NCI-H2196 (cell line): ENCODE measurements around the gene TOP3B.

Experiments used
- DNase-seq: peaks from one replicate; lab custom pipeline; 2025; ENCODE audit not compliant: unreplicated experiment; lab: John Stamatoyannopoulos, UW

The TOP3B gene

DNA sequence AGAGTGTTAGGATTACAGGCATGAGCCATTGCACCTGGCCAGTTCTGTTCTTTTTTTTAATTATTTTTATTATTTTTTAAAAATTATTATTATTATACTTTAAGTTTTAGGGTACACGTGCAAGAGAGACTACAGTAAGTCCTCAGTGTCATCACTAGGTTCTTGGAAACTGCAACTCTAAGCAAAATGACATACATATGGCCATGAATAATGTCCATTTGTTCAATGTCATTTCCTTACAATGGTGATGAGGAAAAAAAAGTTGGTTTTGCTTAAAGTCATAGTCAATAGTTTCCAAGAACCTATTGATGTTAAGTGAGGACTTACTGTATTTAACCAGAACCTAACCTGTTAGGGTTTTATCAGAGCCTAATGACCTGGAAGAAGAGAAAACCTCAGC lies 29.4 kb upstream of the TOP3B start:
- DNase-seq, result no peak

- no peak for DNase-seq
Measured at GRCh38 chr22:22010358-22010757, 27.8 kb upstream of the TOP3B start.

DNA sequence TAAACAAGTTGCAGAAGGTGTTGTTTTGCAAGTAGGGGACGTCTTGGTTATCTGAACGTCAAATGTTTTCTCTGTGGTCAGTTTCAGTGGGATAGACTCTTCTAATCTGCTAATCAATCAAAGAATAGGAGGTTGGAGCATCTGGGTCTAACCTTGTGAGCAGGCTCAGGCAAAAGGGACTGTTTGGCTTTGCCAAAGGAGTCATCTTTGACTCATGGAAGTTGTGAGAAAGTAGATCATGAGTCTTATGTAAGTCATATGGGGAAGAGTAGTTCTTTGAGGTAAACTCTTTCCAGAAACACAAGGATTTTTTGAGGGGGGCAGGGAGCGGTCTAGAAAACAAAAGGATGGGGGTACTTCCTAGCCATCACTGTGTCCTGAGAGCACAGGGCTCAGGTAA lies 27.1 kb upstream of the TOP3B start:
- DNase-seq, result no peak

DNA sequence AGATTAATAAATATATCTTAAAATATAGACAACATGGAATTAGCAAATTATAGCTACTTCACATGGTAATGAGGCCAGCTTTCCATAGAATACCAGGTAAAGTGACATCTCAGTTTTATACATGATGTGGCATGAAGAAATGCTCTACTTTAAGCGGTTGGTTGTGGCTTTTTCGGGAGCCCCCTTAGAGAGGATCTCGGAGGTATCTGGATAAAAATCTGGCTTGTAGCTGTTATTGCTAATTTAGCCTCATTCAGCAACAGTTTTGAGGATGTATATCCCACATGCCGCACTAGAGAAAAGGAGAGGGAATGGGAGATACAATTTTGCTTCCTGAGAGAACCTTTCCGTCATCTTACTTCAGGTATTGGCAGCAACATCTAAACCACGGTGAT lies 24.0 kb upstream of the TOP3B start:
- DNase-seq, result no peak

GRCh38 chr22:22005945-22006595 lies 23.5 kb upstream of the TOP3B start:
- DNase-seq, result no peak

DNA sequence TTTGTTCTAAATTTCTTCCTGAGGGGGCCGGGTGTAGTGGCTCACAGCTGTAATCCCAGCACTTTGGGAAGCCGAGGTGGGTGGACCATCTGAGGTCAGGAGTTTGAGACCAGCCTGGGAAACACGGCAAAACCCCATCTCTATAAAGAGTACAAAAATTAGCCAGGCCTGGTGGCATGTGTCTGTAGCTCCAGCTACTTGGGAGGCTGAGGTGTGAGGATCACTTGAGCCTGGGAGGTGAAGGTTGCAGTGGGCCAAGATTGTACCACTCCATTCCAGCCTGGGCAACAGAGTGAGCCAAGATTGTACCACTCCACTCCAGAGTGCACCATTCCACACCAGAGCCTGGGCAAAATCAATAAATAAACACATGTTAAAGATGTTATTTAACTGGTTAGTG lies 20.6 kb upstream of the TOP3B start:
- DNase-seq, result no peak

- DNase-seq, result no peak
Measured at GRCh38 chr22:22002526-22003055, 20.0 kb upstream of the TOP3B start.

DNA sequence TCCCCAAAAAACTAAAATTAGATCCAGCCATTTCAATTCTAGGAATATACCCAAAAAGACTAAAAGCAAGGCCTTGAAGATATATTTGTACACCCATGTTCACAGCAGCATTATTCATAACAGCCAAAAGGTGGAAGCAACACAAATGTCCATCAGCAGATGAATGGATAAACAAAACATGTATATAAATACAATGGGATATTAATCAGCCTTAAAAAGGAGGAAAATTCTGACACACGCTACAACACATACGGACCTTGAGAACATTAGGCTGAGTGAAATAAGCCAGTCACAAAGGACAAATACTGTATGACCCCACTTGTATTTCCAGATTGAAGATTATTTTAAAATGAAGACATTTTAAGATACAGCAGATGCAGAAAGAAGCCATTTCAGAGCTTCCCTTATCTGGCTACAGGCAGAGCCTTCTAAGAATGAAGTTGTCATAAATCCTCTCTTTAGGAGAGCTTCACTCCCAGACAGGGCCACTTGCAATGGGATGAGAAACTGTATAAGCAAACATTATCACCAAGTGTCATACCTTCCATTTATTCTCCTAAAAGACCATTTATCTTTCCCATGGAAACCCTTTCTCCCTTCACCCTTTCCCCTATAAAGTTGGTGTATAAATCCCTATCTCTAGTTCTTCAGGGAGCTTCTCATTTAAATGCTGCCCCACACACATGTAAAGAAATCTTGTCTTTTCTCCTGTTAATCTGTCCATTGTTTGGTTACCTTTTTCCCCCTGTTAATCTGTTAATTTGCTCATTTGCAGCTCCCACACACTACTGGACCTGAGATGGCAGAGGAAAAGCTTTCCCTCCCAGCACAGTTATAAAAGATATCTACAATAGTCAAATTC lies 19.3 kb upstream of the TOP3B start:
- DNase-seq, result no peak

DNA sequence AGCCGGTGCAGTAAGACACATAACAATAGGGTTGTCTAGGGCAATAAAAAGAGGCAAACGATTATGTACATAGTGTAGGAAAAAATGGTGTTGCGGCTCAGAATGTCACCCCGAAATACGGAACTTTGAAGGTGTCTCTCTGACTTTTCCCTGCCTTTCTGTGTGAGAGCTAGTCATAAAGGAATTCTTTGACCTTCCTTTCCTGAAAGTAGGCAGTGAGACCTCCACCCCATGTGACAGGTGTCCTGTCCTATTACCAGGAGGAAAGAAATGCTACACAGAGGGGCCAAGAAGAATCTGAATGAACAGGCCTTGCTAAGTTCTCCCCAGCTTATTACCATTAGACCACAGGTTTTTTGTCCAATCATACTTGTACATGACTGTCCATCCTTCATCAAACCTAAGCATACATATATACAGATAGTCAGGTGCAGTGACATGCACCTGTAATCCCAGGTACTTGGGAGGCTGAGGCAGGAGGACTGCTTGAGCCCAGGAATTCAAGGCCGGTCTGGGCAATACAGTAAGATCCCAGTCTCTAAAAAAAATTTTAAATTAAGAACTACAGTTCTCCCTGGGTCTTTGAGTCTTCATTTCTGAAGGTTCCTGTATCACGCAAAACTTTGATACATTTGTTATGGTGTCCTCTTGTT lies 16.1 kb upstream of the TOP3B start:
- no peak for DNase-seq

DNA sequence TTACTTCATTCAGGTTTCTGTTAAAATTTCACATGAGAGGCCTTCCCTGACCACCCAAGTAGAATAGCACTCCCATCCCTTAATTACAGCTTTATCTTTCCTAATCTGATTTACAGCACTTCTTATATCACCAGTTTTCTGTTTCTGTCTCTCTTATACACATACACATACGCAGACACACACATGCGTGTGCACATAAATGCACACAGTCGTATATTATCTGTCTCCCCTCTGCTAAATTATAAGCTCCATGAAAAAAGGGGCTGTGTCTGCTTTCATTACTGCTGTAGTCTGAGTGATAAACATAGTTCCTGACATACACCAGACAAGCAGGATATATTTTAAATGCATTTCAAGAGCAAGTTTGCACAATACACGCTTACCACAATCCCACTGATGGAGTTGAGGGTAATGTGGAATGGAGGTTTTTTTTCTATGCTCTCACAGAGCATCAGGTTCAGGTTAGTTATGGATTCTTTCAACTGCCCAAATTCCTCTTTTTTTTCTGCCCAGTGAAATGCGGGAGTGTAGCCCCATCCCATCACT lies 13.7 kb upstream of the TOP3B start:
- no peak for DNase-seq

- DNase-seq, result no peak
Measured at GRCh38 chr22:21995660-21996059, 13.1 kb upstream of the TOP3B start.

DNA sequence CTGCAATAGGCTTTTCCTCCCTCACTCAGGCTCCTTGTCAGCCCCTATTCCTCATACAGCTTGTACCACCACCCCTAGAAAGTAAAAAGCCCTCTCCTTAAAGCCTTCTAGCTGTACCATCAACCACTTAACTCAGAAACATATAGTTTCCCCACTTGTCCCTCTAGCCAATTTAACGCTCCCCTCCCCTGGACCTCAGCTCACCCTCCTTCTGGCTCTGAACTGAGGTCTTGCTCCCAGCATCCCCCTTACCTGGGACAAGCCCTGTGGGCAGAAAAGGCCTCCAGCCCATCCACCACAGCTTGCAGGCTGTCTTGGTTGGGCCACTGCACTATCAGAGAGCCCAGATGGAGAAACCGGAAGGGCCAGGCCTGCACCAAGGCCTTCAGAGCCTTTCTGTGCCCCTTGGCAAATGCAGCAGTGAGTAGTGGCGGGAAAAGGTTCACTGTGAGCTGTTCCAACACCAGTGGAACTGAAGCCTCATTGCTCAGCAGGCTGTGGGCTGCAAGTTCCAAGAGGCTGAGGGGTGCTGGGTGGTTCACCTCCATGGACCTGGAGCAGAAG lies 12.4 kb upstream of the TOP3B start:
- DNase-seq, result no peak

- DNase-seq, result no peak
Measured at GRCh38 chr22:21992593-21993237, 10.1 kb upstream of the TOP3B start.

DNA sequence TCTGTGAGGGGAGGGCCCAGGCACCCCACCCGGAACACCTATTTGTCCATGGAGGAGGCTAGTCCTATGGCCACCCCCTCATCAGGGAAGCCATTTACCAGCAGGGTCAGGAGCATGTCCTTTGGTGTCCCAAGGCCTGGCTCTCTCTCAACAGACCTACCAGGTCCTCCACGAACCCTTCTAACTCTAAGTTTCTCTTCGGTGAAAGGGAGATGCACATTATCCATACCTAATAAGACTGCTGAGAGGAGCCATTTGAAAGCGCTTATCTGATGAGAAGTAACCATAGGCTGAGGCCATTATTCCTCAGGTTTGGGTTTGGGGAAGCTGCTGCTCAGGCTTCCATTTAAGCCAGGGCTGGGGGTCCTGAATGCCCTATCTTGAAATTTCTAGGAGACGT lies 9.2 kb upstream of the TOP3B start:
- DNase-seq, result no peak

DNA sequence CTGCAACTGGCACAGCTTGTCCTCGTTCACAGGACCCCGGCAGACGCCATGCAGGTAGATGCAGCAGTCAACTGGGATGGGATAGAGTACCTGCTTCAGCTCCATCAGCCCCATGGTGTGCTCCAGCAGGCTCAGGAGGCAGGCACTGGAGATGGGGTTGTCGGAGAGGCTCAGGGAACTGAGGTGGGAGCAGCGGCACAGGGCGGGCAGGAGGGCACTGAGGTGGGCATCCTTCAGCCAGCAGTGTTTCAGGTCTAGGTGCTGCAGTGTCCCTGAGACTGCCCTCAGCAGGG lies 8.7 kb upstream of the TOP3B start:
- DNase-seq, result no peak

DNA sequence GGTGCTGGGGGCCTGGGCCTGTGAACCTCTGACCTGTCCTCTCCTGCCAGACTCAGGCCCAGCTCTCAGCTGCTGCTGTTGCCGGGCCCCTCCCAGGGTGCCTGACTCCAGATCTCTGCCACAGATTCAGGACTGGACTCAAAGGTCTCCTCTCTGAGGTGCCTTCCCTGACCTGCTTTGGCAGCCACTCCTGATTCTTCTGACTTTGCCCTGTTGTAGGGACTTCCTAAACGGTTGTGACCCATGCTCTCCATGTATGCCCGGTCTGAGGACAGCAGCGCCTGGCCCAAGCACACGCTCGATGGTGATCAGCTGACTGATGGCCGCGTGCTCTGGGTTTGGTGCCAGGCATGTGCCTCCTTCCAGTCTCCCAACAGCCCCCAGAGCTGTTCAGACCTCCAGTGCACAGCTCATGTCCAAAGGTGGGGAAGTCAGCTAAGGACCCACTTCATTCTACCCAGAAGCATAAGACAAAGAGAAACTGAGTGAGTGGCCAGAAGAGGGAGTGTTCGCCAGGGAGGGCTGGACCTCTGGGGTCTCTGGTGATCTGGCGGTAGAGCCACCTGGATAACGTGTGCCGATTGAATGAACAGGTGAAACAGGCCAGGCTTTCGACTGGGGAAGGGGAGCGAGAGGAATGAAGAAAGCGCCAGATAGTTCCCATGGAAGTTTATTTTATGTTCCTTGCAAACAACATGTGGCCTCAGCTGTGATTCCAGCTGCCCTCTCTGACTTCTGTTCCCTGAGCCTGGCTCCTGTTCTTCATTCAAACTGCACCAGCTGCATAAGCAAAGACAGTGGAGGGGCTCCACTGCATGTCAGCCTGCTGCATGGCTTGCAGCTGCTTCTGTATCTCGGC lies 8.1 kb upstream of the TOP3B start:
- no peak for DNase-seq

DNA sequence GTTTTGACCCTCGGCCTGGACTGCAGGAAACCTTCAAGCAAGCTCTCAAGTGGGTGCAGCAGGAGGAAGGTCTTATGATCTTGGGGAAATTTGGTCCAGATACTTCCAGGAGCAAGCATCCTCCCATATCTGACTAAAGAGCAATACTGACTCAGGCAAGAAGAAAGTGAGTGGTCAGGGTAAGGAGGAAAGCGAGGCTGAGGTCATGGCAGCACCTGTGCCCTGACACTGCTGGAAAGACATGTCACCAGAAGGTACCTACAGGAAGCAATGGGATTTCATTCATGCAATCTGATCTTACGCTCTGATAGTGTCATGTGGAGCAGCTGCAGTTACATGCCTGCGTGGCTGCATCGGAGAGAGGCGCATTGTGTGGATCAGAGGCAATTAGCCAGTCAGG lies 6.5 kb upstream of the TOP3B start:
- DNase-seq, result no peak

- DNase-seq, result no peak
Measured at GRCh38 chr22:21985214-21985613, 2.6 kb upstream of the TOP3B start.

- no peak for DNase-seq
Measured at GRCh38 chr22:21984793-21985192, 2.2 kb upstream of the TOP3B start.

GRCh38 chr22:21981874-21982273 lies 713 bp downstream of the TOP3B start:
- no peak for DNase-seq
